ENCODE results near the gene OR2D3. TPM values are rescaled to one million over a fixed set of nuclear protein-coding genes. Genes with fewer than 3 reads are reported as not detected.

OR2D3 gene, protein sequence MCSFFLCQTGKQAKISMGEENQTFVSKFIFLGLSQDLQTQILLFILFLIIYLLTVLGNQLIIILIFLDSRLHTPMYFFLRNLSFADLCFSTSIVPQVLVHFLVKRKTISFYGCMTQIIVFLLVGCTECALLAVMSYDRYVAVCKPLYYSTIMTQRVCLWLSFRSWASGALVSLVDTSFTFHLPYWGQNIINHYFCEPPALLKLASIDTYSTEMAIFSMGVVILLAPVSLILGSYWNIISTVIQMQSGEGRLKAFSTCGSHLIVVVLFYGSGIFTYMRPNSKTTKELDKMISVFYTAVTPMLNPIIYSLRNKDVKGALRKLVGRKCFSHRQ
- total RNA-seq (not detected), polyA plus RNA-seq (not detected)
- long read RNA-seq, donor 1 = 0 reads
- long read RNA-seq, donor 2 = 0 reads

DNA sequence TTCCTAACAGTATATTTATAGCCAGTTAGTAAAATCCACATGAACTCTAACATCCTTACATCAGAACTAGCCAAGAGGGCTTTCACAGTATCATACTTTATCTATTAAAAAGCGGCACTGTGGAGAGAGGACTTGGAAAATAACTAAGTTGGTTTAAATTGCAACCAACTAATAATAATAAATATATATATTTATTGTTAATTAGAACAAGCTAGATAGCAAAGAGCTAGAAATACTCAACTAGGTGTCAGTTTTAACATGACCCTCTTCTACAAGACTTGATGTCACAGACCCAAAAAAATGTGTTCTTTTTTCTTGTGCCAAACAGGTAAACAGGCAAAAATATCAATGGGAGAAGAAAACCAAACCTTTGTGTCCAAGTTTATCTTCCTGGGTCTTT lies at the start of gene OR2D3:
TSS of gene OR2D3 (plus strand) at position 301 of the 400 bp plus-strand sequence. CDS start at position 301, 0 bp downstream.
- no peaks in the 10 kb centered on the region for H3K4me1 ChIP-seq
- intact Hi-C loops (cut with DNase I) = no loop called here
- no peak within 1 kb of the TSS for H3K4me3 ChIP-seq
- 93 to 95% (median 95%) methylated on average over 1 of the region's 1 CpG for WGBS, 3 donors
- TF ChIP-seq, protein P1, sequence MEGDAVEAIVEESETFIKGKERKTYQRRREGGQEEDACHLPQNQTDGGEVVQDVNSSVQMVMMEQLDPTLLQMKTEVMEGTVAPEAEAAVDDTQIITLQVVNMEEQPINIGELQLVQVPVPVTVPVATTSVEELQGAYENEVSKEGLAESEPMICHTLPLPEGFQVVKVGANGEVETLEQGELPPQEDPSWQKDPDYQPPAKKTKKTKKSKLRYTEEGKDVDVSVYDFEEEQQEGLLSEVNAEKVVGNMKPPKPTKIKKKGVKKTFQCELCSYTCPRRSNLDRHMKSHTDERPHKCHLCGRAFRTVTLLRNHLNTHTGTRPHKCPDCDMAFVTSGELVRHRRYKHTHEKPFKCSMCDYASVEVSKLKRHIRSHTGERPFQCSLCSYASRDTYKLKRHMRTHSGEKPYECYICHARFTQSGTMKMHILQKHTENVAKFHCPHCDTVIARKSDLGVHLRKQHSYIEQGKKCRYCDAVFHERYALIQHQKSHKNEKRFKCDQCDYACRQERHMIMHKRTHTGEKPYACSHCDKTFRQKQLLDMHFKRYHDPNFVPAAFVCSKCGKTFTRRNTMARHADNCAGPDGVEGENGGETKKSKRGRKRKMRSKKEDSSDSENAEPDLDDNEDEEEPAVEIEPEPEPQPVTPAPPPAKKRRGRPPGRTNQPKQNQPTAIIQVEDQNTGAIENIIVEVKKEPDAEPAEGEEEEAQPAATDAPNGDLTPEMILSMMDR (IDR thresholded peaks at IDR 0.05) = no peak
- no peaks in the 10 kb centered on the region for H3K27me3 ChIP-seq (ENCODE audit: insufficient read depth in 3 of 3, low read length in 2 of 3)
- no peak for ATAC-seq
- no peak within 1 kb of the TSS for H3K27ac ChIP-seq
- H3K9me3 ChIP-seq = no peaks in the 10 kb centered on the region
- H3K36me3 ChIP-seq (ENCODE audit: insufficient read depth in 1 of 2, low read depth in 1 of 2) = no peaks in the 10 kb centered on the region
- no peak for DNase-seq

DNA sequence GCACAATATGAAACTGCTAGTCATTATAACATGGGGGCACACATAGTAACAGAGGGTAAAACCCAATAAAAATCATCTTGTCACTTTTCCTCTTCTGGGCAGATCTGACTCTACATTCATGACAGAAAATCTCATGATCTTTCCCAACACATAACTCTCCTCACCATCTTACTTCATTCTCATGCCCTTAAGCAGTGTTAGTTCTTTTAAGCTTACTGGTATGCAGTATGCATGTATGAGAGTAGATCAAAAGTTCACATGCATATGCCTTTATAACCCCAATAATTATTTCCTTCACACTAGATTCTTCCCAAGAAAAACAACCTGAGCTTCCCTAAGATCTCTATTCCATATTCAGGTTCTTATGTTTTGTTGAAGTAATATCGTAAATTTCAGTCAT lies 49.5 kb upstream of the OR2D3 start:
- no peak for ATAC-seq
- 79 to 90% (median 84%) methylated on average over 1 of the region's 1 CpG for WGBS, 3 donors
- no peak overlapping the region for H3K4me3 ChIP-seq
- no peaks in the 10 kb centered on the region for H3K27me3 ChIP-seq (ENCODE audit: insufficient read depth in 3 of 3, low read length in 2 of 3)
- no peaks in the 10 kb centered on the region for H3K36me3 ChIP-seq (ENCODE audit: insufficient read depth in 1 of 2, low read depth in 1 of 2)
- TF ChIP-seq, protein P1 (IDR thresholded peaks at IDR 0.05) = no peak
- no peaks in the 10 kb centered on the region for H3K4me1 ChIP-seq
- no peak for DNase-seq
- H3K9me3 ChIP-seq = no peaks in the 10 kb centered on the region
- no peak overlapping the region for H3K27ac ChIP-seq
- intact Hi-C loops (cut with DNase I) = no loop called here

GRCh38 chr11:6875761-6876160 lies 45.0 kb upstream of the OR2D3 start:
- no peak overlapping the region for H3K27ac ChIP-seq
- intact Hi-C loops (cut with DNase I) = no loop called here
- no peak overlapping the region for H3K4me3 ChIP-seq
- ATAC-seq (no peak), DNase-seq (no peak)
- 80 to 91% (median 87%) methylated on average over 2 of the region's 2 CpGs for WGBS, 3 donors
- H3K9me3 ChIP-seq = no peaks in the 10 kb centered on the region
- no peaks in the 10 kb centered on the region for H3K4me1 ChIP-seq
- no peaks in the 10 kb centered on the region for H3K27me3 ChIP-seq (ENCODE audit: insufficient read depth in 3 of 3, low read length in 2 of 3)
- H3K36me3 ChIP-seq (ENCODE audit: insufficient read depth in 1 of 2, low read depth in 1 of 2) = no peaks in the 10 kb centered on the region
- TF ChIP-seq, protein P1 (IDR thresholded peaks at IDR 0.05) = no peak

GRCh38 chr11:6876325-6876724 lies 44.5 kb upstream of the OR2D3 start, which contains the start of gene OR10A4:
TSS of gene OR10A4 (plus strand) at chr11:6876625. CDS start at chr11:6876648, 23 bp downstream.
- DNase-seq (no peak), ATAC-seq (no peak)
- intact Hi-C loops (cut with DNase I) = no loop called here
- Histone ChIP-seq H3K4me1 (no peaks in the 10 kb centered on the region), H3K27ac (no peak within 1 kb of the TSS), H3K9me3 (no peaks in the 10 kb centered on the region), H3K36me3 (ENCODE audit: insufficient read depth in 1 of 2, low read depth in 1 of 2) (no peaks in the 10 kb centered on the region), H3K27me3 (ENCODE audit: insufficient read depth in 3 of 3, low read length in 2 of 3) (no peaks in the 10 kb centered on the region), H3K4me3 (no peak within 1 kb of the TSS)
- WGBS, 3 donors = 83 to 90% (median 88%) methylated on average over 1 of the region's 1 CpG
- TF ChIP-seq, protein P1 (IDR thresholded peaks at IDR 0.05) = no peak
